ENCODE measurements around the gene CTBS.

DNA sequence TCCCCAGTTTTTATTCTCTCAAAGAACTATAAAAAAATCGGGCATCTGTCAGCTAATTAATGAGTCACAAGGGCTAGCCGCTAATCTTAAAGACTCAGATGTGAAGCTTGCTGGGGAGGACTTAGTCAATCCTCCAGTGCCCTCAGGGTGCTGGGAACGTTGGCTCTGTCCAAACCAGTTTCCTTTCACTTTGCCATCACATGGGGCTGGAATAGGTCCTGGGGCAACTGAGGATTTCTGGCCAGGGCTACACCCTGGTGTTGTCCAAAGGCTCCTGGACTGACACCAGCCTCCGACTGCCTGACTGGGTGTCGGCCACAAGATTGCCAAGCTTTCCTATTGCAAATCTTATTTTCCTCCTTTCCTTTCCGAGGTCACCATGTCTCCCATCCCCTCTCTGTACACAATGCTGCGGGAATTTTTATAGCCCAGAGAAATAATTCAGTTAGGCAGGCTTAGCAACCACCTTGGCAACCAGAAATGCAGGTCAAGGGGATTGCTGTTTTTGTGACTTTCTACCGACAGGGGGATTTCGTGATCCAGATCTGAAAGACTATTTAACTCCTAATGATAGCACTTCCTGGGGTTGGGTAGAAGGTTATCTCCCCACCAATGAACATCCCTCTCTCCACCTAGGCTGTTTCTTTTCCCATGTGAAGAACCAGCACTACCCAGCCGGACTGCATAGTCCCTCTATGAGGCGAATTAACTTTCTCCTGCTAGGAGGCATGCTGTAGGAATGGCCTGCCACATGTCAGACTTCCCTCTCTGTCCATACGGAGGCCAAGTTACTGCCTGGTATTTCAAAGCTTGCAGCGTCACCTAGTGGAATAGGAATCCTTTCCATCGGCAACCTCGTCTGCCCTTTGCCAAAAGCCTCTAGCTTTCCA, 29.9 kb upstream of the CTBS start:
- no peak for TF ChIP-seq EZH2phosphoT487 (IDR thresholded peaks at IDR 0.05; ENCODE audit: borderline replicate concordance, low read length)
- TF ChIP-seq, protein P1, sequence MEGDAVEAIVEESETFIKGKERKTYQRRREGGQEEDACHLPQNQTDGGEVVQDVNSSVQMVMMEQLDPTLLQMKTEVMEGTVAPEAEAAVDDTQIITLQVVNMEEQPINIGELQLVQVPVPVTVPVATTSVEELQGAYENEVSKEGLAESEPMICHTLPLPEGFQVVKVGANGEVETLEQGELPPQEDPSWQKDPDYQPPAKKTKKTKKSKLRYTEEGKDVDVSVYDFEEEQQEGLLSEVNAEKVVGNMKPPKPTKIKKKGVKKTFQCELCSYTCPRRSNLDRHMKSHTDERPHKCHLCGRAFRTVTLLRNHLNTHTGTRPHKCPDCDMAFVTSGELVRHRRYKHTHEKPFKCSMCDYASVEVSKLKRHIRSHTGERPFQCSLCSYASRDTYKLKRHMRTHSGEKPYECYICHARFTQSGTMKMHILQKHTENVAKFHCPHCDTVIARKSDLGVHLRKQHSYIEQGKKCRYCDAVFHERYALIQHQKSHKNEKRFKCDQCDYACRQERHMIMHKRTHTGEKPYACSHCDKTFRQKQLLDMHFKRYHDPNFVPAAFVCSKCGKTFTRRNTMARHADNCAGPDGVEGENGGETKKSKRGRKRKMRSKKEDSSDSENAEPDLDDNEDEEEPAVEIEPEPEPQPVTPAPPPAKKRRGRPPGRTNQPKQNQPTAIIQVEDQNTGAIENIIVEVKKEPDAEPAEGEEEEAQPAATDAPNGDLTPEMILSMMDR (conservative IDR thresholded peaks at IDR 0.05; ENCODE audit: low read depth, low read length): peak; percentile 88

All from PC-3 (cell line).